HG02588 (cell line): ENCODE data around the gene FADD.

ENCODE experiments used
- ATAC-seq: cut with Tn5 transposase; IDR thresholded peaks from one replicate; pipeline ENCODE4 v1.9.1; 2021; ENCODE audit warnings: mild to moderate bottlenecking, moderate library complexity; ENCODE audit not compliant: unreplicated experiment

FADD gene

GRCh38 chr11:70230840-70231710, 28.0 kb downstream of the FADD start:
- ATAC-seq, result no peak

GRCh38 chr11:70233034-70233433, 29.9 kb downstream of the FADD start:
- no peak for ATAC-seq

DNA sequence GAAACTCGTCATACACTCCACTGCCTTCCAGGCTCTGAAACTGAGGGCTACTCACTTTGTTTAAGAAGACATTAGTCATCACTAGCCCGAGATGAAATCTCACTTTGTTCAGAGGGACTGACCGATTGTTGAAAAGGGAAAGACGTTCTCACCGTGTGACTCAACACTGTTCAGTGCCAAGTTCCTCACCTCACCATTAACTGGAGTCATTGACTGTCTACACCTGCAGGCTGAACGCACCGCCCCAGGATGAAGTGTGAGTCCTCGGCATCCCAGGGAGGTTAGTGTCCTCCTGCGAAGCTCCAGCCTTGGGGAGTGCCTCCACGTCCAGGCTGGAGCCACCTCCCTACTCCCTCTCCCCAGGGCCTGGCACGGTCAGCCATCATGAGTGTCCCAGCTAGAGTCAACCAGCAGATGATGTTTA, 30.4 kb downstream of the FADD start:
- no peak for ATAC-seq

- no peak for ATAC-seq
These were observed 30.9 kb downstream of the FADD start for GRCh38 chr11:70233962-70234361.

DNA sequence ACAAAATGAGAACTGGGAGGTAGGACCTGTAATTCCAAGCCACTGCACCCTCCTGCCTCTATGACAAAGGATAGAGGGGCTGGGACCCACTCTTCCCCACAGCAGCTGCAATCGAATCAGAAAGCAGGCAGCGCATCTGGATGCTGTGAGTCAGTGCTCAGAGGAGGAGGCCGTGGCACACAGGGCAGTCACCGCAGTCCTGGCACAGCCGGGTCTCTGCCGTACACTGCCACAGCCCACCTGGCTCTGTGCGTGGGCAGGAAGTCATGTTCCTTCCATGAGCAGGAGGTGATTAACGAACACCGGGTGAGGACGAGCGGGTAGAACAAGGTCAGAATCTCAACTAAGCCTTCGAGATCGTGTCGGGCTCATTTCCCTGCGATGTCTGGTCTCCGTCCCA, 37.2 kb downstream of the FADD start:
- ATAC-seq, result no peak

GRCh38 chr11:70241709-70242108, 38.6 kb downstream of the FADD start:
- no peak for ATAC-seq

GRCh38 chr11:70242885-70243284, 39.8 kb downstream of the FADD start:
- no peak for ATAC-seq

DNA sequence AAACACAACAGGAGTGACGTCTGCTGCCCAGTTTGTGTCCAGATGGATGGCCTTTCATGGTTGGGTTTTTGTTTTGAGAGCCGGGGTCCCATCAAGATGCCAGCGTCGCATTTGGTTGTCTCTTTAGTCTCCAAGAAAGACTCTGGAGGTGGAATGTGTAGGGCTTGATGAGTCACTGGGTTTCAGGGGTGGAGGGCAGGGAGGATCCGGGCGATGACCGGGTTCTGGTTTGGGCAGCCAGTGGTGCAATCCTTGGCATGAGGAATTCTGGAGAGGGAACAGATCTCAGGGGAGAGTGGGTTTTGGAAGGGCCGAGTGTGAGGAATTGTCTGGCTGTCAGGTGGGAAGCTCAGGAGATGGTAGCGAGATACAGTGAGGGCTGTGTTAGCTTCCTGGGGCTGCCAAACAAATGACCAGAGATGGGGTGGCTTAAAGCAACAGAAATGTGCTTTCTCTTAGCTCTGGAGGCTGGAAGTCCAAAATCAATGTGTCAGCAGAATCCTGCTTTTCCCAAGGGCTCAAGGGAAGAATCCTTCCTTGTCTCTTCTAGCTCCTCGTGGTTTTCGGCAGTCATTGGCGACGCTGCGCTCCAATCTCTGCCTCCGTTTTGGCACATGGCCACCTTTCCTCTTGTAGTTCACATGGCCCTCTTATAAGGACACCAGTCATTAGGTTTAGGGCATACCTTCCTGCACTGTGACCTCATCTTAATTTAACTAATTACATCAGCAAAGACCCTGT, 41.0 kb downstream of the FADD start:
- ATAC-seq, result no peak

DNA sequence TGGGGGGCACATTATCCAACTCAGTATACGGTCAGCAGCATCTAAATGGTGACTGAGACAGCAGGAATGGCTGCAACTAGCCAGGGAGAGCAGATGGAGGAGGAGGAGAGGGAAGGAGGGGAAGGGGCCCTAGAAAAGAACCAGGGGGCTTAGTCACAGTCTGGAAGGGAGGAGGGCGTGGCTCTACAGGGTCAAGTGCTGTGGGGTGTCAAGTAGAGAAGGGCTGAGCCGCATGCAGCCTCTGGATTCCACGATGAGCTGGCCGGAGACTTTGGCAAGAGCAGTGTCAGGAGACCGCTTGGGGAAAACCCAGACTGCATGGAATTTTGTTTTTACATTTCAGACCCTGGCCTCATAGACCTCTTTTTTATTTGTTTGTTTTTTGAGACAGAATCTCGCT, 41.6 kb downstream of the FADD start:
- no peak for ATAC-seq

GRCh38 chr11:70246196-70246595, 43.1 kb downstream of the FADD start:
- ATAC-seq, result no peak

DNA sequence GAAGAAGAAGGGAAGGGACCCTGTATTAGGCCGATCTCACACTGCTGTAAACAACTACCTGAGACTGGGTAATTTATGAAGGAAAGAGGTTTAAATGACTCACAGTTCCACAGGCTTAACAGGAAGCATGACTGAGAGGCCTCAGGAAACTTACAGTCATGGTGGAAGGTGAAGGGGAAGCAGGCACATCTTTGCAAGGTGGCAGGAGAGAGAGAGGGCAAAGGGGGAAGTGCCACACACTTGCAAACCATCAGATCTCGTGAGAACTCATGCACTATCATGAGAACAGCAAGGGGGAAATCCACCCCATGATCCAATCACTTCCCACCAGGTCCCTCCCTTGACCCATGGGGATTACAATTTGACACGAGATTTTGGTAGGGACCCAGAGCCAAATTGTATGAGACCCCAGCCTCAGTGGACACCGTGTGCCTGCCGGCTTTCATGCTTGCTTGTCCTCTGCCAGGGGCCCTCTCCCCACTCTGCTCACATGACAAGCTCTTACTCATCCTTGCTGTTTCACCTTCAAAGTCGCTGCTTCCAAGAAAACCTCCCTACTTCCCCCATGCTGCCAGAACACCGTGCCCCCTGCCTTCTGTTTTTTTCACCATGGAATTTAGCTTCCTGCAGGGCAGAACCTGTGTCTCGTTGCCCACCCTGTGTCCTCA, 44.1 kb downstream of the FADD start:
- no peak for ATAC-seq

GRCh38 chr11:70247710-70248072, 44.6 kb downstream of the FADD start:
- ATAC-seq, result no peak

DNA sequence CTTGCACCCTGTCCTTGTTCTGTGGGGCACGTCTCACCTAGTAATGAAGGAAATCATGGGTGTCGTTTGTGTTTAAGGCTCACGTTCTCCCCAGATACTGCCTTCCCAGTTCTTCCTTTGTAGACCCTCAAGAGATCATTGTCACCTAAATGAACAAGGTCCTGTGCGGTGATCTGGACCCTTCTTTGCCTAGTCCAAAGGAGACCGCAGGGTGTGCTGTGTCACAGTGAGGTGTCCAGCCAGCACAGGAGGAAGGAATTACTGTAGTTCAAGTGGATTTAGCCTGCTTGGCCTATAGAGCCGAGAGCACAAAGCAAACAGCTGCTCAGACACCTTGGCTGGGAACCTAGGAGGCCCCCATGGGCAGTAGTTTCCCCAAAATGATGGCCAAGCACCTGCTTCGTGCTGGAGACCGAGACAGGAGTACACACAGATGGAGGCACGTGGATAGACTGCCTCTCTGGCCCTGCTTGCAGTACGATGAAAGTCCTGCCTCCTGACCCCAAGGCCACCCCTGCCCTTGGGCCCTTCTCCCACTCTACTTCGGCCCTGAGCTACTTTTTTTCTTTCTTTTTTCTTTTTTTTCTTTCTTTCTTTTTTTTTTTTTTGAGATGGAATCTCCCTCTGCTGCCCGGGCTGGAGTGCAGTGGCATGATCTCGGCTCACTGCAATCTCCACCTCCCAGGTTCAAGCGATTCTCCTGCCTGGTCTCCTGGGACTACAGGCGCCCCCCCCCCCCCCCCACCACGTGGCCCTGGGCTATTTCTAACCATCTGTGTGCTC, 48.0 kb downstream of the FADD start:
- no peak for ATAC-seq

- ATAC-seq, result no peak
These were observed 48.7 kb downstream of the FADD start for GRCh38 chr11:70251659-70252321.

DNA sequence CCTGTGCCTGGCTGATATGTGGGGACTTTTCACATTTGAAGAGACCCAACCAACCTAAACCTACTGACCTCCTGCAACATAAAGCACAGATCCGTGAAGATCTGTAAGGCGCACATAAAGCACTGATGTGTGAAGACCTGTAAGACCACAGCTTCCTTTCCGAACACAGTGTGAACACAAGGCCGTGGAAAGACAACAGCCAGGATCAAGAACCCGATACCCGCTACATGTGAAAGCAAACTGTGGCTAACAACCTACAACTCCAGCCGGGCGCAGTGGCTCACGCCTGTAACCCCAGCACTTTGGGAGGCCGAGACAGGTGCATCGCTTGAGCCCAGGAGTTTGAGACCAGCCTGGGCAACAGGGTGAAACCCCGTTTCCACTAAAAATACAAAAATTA, 49.7 kb downstream of the FADD start:
- no peak for ATAC-seq

DNA sequence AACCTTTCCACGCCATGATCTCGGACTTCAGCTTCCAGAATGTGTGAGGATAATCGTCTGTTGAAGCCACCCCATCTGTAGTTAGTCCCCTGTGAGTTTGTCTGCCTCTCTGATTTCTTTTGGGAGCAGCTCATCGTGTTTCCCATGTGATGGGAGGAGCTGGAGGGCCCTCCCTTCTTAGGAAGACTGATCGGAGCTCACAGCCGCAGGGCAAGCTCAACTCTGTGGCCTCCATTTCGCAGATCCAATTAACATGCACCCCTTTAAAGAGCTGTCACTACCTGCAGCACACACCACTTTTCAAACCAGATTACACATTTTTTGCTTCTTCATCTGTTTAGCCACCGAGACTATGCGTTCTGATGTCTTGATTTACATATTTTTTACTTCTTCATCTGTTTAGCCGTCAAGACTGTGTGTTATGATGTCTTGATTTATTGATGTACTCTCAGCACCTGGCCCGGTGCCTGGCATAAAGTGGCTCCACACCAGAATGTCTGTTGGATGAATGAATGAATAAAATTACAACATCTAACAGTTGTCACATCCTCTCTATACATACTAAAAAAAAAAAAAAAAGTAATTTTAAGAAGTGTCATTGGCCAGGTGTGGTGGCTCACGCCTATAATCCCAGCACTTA, 52.5 kb downstream of the FADD start:
- no peak for ATAC-seq
